Measurements from ENCODE around the gene HSPA1L. TPM values are rescaled to one million over a fixed set of nuclear protein-coding genes. Genes with fewer than 3 reads are reported as not detected.
"Not testable (repeated sequence)": the region's sequence is repeated elsewhere in the genome, so short reads cannot be mapped to it uniquely, and the experiment has no call there.

The HSPA1L gene
- total and polyA plus RNA-seq, 4 experiments from 2014 or later: 1.1 to 8.3 (median 6.3) TPM

DNA sequence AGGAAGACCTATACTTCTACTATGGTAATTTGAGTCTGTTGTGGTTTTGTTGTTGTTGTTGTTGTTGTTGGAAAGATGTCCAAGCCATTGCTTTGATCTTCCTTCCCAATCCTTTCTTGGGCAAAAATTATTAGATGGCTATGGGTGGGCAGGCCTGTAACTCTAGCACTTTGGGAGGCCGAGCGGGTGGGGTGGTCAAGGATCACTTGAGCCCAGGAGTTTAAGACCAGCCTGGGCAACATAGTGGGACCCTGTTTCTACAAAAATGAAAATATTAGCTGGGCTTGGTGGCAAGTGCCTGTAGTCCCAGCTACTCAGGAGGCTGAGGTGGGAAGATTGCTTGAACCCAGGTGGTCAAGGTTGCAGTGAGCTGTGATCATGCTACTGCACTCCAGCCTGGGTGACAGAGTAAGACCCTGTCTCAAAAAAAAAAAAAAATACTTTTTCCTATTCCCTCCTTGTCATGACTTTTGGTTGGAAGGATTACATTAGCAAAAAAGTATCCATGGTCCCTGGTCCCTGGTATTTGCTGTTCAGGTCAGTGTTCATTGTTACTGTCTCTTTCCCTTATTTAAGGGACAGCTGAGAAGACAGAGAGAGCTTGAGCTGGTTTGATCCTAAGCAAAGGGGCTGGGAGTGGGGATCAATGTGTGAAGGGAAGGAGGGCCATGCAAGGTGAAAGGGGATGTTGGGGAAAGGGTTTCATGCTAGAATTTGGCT, 35.8 kb upstream of the HSPA1L start:
- no peak overlapping the region for H3K4me3 Mint-ChIP-seq
- H3K27ac Mint-ChIP-seq: peak overlapping the region in 2 of 7 donors; percentile 42 to 61
- ChIA-PET CTCF (ENCODE audit: partially characterized antibody) (no interaction called here), POLR2A (ENCODE audit: partially characterized antibody) (no interaction called here)
- H3K9me3 Mint-ChIP-seq: no peaks in the 10 kb centered on the region
- Histone ChIP-seq H3K4me1 (ENCODE audit: insufficient read depth, low read length) (no peaks in the 10 kb centered on the region), H3K9me3 (ENCODE audit: control insufficient read depth in 1 of 2, low read length in 2 of 2) (no peaks in the 10 kb centered on the region), H3K4me3 (ENCODE audit: low read length in 2 of 2) (no peak overlapping the region), H3K27ac (ENCODE audit: low read depth, low read length) (no peak overlapping the region), H3K36me3 (ENCODE audit: insufficient read depth, low read length) (no peaks in the 10 kb centered on the region), H3K27me3 (ENCODE audit: insufficient read depth, low read length) (no peaks in the 10 kb centered on the region)
- H3K27me3 Mint-ChIP-seq: no peaks in the 10 kb centered on the region
- no peaks in the 10 kb centered on the region for H3K36me3 Mint-ChIP-seq
- intact Hi-C loops (cut with micrococcal nuclease): no loop called here
- no peaks in the 10 kb centered on the region for H3K4me1 Mint-ChIP-seq
- no peak for DNase-seq

DNA sequence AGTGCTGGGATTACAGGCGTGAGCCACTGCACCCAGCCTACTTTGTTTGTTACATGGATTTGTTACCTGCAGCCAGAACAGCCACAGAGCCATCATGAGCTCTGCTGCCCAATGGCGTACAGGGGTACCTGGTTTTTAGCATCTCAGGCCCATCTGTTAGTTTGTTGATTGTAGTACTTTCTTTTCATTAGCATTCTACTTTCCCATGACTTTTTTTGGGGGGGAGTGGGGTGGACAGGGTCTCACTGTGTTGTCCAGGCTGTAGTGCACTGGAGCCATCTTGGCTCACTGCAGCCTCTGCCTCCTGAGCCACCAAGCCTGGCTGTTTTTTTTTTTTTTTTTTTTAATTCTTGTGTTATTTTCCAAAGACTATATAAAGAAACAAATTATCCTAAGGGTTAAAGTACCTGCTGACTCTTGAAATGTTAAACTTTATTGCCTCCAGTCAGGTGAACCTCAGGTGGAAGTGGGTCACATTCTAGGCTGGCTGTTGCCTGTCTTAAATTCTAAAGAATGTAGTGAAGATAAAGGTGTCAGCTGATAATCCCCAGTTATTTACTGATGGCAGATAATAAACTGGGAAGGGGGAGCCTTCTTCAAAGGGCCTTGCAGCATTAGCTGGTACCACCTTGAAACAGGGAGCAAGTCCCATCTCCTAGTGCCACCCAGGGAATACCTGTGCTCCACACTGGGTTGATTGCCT, 32.3 kb upstream of the HSPA1L start:
- Mint-ChIP-seq H3K9me3 (no peaks in the 10 kb centered on the region), H3K4me1 (peaks cover 0 to 3% (median 0%) of the 10 kb centered on the region in 4 donors), H3K4me3 (no peak overlapping the region), H3K27ac (peak overlapping the region in 1 of 7 donors; percentile 66), H3K27me3 (no peaks in the 10 kb centered on the region), H3K36me3 (no peaks in the 10 kb centered on the region)
- DNase-seq: no peak
- Histone ChIP-seq H3K27me3 (ENCODE audit: insufficient read depth, low read length) (no peaks in the 10 kb centered on the region), H3K36me3 (ENCODE audit: insufficient read depth, low read length) (no peaks in the 10 kb centered on the region), H3K9me3 (ENCODE audit: control insufficient read depth in 1 of 2, low read length in 2 of 2) (no peaks in the 10 kb centered on the region), H3K4me3 (ENCODE audit: low read length in 2 of 2) (no peak overlapping the region), H3K27ac (ENCODE audit: low read depth, low read length) (no peak overlapping the region), H3K4me1 (ENCODE audit: insufficient read depth, low read length) (no peaks in the 10 kb centered on the region)
- intact Hi-C loops (cut with micrococcal nuclease): no loop called here
- ChIA-PET CTCF (ENCODE audit: partially characterized antibody) (no interaction called here), POLR2A (ENCODE audit: partially characterized antibody) (interaction anchor here (0.7 to 1.4 kb wide), 3 partner anchors 10 to 12 kb away, joined by 3 to 5 read pairs (median 3); no protein-coding TSS in a partner anchor)

DNA sequence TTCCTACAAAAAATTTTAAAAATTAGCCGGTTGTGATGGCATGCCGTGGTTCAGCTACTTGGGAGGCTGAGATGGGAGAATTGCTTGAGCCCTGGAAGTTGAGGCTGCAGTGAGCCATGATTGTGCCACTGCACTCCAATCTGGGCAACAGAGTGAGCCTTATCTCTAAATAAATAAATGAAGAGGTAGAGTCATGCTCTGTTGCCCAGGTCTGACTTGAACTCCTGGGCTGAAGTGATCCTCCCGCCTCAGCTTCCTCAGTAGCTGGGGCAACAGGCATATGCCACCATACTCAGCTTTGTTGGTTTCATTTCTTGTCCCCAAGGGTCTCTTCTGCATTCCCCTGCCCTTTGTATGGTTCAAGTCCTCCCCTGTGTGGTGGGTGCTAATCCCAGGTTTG, 29.4 kb upstream of the HSPA1L start:
- no peak overlapping the region for H3K4me3 Mint-ChIP-seq
- intact Hi-C loops (cut with micrococcal nuclease): no loop called here
- peaks cover 0 to 6% (median 3%) of the 10 kb centered on the region in 4 donors for H3K4me1 Mint-ChIP-seq
- no peak overlapping the region for H3K27ac Mint-ChIP-seq
- POLR2A ChIA-PET (ENCODE audit: partially characterized antibody): interaction anchor here (0.8 to 1.0 kb wide), 2 partner anchors 9 to 10 kb away, joined by 4 read pairs; no protein-coding TSS in a partner anchor
- Histone ChIP-seq H3K27ac (ENCODE audit: low read depth, low read length) (no peak overlapping the region), H3K9me3 (ENCODE audit: control insufficient read depth in 1 of 2, low read length in 2 of 2) (no peaks in the 10 kb centered on the region), H3K4me3 (ENCODE audit: low read length in 2 of 2) (no peak overlapping the region), H3K36me3 (ENCODE audit: insufficient read depth, low read length) (peaks cover 14% of the 10 kb centered on the region), H3K4me1 (ENCODE audit: insufficient read depth, low read length) (no peaks in the 10 kb centered on the region), H3K27me3 (ENCODE audit: insufficient read depth, low read length) (no peaks in the 10 kb centered on the region)
- CTCF ChIA-PET (ENCODE audit: partially characterized antibody): interaction anchor here (1.2 kb wide), 1 partner anchor 163 kb away, joined by 3 read pairs; the partner anchor contains the start of gene LY6G5C
- no peaks in the 10 kb centered on the region for H3K9me3 Mint-ChIP-seq
- DNase-seq: no peak
- no peaks in the 10 kb centered on the region for H3K27me3 Mint-ChIP-seq
- peaks cover 13 to 20% of the 10 kb centered on the region in 2 donors for H3K36me3 Mint-ChIP-seq

DNA sequence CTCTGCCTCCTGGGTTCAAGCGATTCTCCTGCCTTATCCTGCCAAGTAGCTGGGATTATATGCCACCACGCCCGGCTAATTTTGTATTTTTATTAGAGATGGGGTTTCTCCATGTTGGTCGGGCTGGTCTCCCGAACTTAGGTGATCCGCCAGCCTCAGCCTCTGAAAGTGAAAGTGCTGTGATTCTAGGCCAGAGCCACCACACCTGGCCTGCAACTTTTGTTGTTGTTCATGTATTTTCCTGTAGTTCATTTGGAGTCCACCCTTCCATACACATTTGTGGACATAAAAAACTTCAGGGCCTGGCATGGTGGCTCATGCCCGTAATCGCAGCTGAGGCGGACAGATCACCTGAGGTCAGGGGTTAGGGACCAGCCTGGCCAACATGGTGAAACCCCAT, 27.0 kb upstream of the HSPA1L start:
- ChIA-PET CTCF (ENCODE audit: partially characterized antibody) (no interaction called here), POLR2A (ENCODE audit: partially characterized antibody) (no interaction called here)
- no peak overlapping the region for H3K4me3 ChIP-seq (ENCODE audit: low read length in 2 of 2)
- H3K4me1 ChIP-seq (ENCODE audit: insufficient read depth, low read length): peaks cover 24% of the 10 kb centered on the region
- no peaks in the 10 kb centered on the region for H3K9me3 ChIP-seq (ENCODE audit: control insufficient read depth in 1 of 2, low read length in 2 of 2)
- no peaks in the 10 kb centered on the region for H3K27me3 ChIP-seq (ENCODE audit: insufficient read depth, low read length)
- H3K36me3 Mint-ChIP-seq: peaks cover 27 to 41% of the 10 kb centered on the region in 2 donors
- peaks cover 38% of the 10 kb centered on the region for H3K36me3 ChIP-seq (ENCODE audit: insufficient read depth, low read length)
- peaks cover 13 to 28% (median 20%) of the 10 kb centered on the region in 4 donors for H3K4me1 Mint-ChIP-seq
- peak overlapping the region in 1 of 7 donors; percentile 27 for H3K27ac Mint-ChIP-seq
- intact Hi-C loops (cut with micrococcal nuclease): no loop called here
- H3K27ac ChIP-seq (ENCODE audit: low read depth, low read length): no peak overlapping the region
- no peak overlapping the region for H3K4me3 Mint-ChIP-seq
- no peaks in the 10 kb centered on the region for H3K27me3 Mint-ChIP-seq
- no peaks in the 10 kb centered on the region for H3K9me3 Mint-ChIP-seq
- no peak for DNase-seq

DNA sequence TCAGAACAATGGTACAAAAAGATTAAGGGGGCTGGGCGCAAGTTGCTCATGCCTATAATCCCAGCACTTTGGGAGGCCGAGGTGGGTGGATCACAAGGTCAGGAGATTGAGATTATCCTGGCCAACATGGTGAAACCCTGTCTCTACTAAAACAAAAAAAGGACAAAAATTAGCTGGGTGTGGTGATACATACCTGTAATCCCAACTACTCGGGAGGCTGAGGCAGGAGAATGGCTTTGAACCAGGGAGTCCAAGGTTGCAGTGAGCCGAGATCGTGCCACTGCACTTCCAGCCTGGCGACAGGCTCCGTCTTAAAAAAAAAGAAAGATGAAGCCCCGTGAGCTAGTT, 24.7 kb upstream of the HSPA1L start:
- H3K4me3 Mint-ChIP-seq; H3K27me3 Mint-ChIP-seq; H3K27ac ChIP-seq (ENCODE audit: low read depth, low read length); H3K4me3 ChIP-seq (ENCODE audit: low read length in 2 of 2); H3K9me3 Mint-ChIP-seq; DNase-seq; H3K27me3 ChIP-seq (ENCODE audit: insufficient read depth, low read length); H3K9me3 ChIP-seq (ENCODE audit: control insufficient read depth in 1 of 2, low read length in 2 of 2): not testable (repeated sequence)
- Histone ChIP-seq H3K36me3 (ENCODE audit: insufficient read depth, low read length) (peaks cover 41% of the 10 kb centered on the region), H3K4me1 (ENCODE audit: insufficient read depth, low read length) (peaks cover 37% of the 10 kb centered on the region)
- ChIA-PET POLR2A (ENCODE audit: partially characterized antibody) (interaction anchor here (0.6 to 1.3 kb wide), 4 partner anchors 10 to 179 kb away, joined by 3 to 9 read pairs (median 4); partner anchors contain the start of genes C6orf47 and NEU1), CTCF (ENCODE audit: partially characterized antibody) (interaction anchor here (1.3 to 1.4 kb wide), 2 partner anchors 10 to 17 kb away, joined by 4 read pairs; no protein-coding TSS in a partner anchor)
- Mint-ChIP-seq H3K36me3 (peaks cover 33 to 60% of the 10 kb centered on the region in 2 donors), H3K27ac (peak overlapping the region in 1 of 7 donors; percentile 99), H3K4me1 (peaks cover 24 to 46% (median 33%) of the 10 kb centered on the region in 4 donors)
- intact Hi-C loops (cut with micrococcal nuclease): loop anchor here (10.0 kb wide), 1 partner anchor 135 kb away; the partner anchor contains the start of gene DXO

DNA sequence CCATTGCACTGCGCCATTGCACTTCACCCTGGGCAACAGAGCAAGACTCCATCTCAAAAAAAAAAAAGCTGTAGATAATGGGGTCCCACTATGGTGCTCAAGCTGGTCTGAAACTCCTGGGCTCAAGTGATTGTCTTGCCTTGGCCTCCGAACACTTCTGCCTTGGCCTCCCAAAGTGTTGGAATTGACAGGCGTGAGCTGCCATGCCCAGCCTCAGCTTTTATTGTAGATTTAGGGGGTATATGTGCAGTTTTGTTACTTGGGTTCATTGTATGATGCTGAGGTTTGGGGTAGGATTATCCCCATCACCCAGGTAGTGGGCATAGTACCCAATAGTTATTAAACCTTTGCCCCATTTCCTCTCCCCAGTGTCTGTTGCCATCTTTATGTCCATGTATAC, 23.9 kb upstream of the HSPA1L start:
- H3K4me1 ChIP-seq (ENCODE audit: insufficient read depth, low read length): peaks cover 37% of the 10 kb centered on the region
- H3K4me3 ChIP-seq (ENCODE audit: low read length in 2 of 2): no peak overlapping the region
- Mint-ChIP-seq H3K36me3 (peaks cover 33 to 66% of the 10 kb centered on the region in 2 donors), H3K4me1 (peaks cover 25 to 54% (median 37%) of the 10 kb centered on the region in 4 donors), H3K27me3 (no peaks in the 10 kb centered on the region), H3K27ac (peak overlapping the region in 6 of 7 donors; percentile 1 to 99 (median 62)), H3K9me3 (no peaks in the 10 kb centered on the region), H3K4me3 (peak overlapping the region in 3 of 8 donors; percentile 38 to 65 (median 40))
- intact Hi-C loops (cut with micrococcal nuclease): loop anchor here (10.0 kb wide), 1 partner anchor 136 kb away; the partner anchor contains the start of gene DXO
- H3K9me3 ChIP-seq (ENCODE audit: control insufficient read depth in 1 of 2, low read length in 2 of 2): no peaks in the 10 kb centered on the region
- H3K27ac ChIP-seq (ENCODE audit: low read depth, low read length): no peak overlapping the region
- ChIA-PET POLR2A (ENCODE audit: partially characterized antibody) (interaction anchor here (0.9 to 4.8 kb wide), 5 partner anchors 20 to 258 kb away, joined by 3 to 43 read pairs (median 4); partner anchors contain the start of genes BAG6, C6orf47 and NEU1), CTCF (ENCODE audit: partially characterized antibody) (interaction anchor here (0.6 to 1.4 kb wide), 7 partner anchors 9 to 113 kb away, joined by 3 to 5 read pairs (median 4); partner anchors contain the start of gene DDAH2)
- H3K27me3 ChIP-seq (ENCODE audit: insufficient read depth, low read length): no peaks in the 10 kb centered on the region
- no peak for DNase-seq
- H3K36me3 ChIP-seq (ENCODE audit: insufficient read depth, low read length): peaks cover 41% of the 10 kb centered on the region

Data from CD4-positive, alpha-beta memory T cell (primary cell).